Ovary (tissue), 3 donors: ENCODE measurements around the gene RBPJ.

Experiments
- EP300 ChIP-seq: sonication (generic); formaldehyde crosslinking; IDR thresholded peaks from one replicate; pipeline ENCODE4 v1.6.1; 2017; ENCODE audit warnings: antibody characterized with exemption
- POLR2A ChIP-seq: fragments of 450-650 bp; IDR thresholded peaks from one replicate; pipeline ENCODE4 v1.6.1; 2017; ENCODE audit warnings: antibody characterized with exemption, mild to moderate bottlenecking, moderate library complexity
- TF ChIP-seq, protein P1 (sequence below), 3 donors: fragments of 450-650 bp in 2 of 3; fragments of 200-600 bp in 1 of 3; IDR thresholded peaks; one replicate each; pipeline versions ENCODE4 v1.5.1 to v1.8.0; 2016 to 2022; ENCODE audit warnings: antibody characterized with exemption in 3 of 3, mild to moderate bottlenecking in 1 of 3
- donor health status: DM: no; HTN: no; CAD: no.

DNA sequence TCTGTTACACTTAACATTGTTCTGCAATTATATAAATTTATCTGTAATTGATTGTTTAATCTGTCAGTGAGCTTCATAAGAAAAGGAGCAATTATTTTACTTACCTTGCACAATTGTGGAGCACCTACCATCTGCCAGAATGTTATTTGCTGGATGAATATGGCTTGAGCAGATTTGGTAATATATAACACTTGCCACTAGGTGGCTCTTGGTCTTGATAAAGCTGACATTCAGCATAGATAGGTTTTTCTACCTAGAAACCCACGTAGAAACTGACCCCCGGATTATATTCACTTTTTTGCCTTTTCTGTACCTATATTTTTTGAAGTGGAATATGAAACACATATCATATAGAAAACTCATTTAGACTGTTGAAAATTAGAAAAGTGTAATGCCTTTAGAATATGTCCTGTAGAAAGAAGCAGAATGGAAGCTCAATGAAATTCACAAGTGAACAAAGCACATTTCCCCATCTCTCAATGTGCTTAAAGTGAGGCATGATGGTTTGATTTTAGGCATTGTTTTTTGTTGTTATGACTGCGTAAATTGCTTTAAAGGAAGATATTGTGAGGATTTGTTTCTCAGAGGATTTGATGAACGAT is 9.5 kb downstream of the RBPJ start:
- TF ChIP-seq EP300 (no peak), POLR2A (no peak)
- TF ChIP-seq, protein P1, sequence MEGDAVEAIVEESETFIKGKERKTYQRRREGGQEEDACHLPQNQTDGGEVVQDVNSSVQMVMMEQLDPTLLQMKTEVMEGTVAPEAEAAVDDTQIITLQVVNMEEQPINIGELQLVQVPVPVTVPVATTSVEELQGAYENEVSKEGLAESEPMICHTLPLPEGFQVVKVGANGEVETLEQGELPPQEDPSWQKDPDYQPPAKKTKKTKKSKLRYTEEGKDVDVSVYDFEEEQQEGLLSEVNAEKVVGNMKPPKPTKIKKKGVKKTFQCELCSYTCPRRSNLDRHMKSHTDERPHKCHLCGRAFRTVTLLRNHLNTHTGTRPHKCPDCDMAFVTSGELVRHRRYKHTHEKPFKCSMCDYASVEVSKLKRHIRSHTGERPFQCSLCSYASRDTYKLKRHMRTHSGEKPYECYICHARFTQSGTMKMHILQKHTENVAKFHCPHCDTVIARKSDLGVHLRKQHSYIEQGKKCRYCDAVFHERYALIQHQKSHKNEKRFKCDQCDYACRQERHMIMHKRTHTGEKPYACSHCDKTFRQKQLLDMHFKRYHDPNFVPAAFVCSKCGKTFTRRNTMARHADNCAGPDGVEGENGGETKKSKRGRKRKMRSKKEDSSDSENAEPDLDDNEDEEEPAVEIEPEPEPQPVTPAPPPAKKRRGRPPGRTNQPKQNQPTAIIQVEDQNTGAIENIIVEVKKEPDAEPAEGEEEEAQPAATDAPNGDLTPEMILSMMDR (IDR thresholded peaks at IDR 0.05): peak; percentile 40 to 62 (median 46)
